Measurements from ENCODE around the gene OR7G2.
"Not testable (repeated sequence)": the region's sequence is repeated elsewhere in the genome, so short reads cannot be mapped to it uniquely, and the experiment has no call there.

Gene OR7G2

GRCh38 chr19:9073806-9074205 is 33.5 kb downstream of the OR7G2 start:
- DNase-seq (ENCODE audit: low read depth): no peak

- DNase-seq (ENCODE audit: low read depth): not testable (repeated sequence)
Observed at GRCh38 chr19:9071720-9072119, 35.6 kb downstream of the OR7G2 start.

DNA sequence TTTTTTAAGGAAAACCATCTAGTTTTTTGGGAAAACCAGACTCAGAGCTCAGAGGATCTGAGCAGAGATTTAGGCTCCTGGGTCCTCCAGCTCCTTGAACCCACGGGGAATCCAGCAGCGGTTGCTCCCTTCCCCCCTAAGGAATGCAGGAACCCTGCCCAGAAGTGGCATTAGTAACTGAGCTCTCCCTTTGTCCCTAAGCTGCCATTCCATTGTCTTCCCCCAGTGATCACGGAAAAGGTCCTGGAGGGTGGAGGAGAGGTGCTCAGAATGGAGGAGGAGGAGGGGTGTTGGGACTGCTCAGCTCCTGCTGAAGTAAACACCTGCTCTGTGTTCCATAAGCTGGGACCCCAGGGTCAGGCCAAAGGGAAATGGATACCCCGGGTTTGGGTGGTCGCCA is 37.2 kb downstream of the OR7G2 start:
- no peak for DNase-seq (ENCODE audit: low read depth)

GRCh38 chr19:9065457-9066014 is 41.7 kb downstream of the OR7G2 start:
- DNase-seq (ENCODE audit: low read depth): no peak

DNA sequence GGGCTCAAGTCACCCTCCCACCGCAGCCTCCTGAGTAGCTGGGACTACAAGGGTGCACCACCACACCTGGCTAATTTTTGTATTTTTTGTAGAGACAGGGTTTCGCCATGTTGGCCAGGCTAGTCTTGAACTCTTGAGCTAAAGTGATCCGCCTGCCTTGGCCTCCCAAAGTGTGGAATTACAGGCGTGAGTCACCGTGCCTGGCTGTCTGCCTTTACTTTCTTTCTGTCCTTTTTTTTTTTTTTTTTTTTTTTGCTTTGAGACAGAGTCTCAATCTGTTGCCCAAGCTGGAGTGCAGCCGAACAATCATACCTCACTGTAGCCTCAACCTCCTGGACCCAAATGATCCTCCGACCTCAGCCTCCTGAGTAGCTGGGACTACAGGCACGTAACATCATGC is 45.4 kb downstream of the OR7G2 start:
- no peak for DNase-seq (ENCODE audit: low read depth)

- no peak for DNase-seq (ENCODE audit: low read depth)
Observed at GRCh38 chr19:9060564-9061340, 46.5 kb downstream of the OR7G2 start.

DNA sequence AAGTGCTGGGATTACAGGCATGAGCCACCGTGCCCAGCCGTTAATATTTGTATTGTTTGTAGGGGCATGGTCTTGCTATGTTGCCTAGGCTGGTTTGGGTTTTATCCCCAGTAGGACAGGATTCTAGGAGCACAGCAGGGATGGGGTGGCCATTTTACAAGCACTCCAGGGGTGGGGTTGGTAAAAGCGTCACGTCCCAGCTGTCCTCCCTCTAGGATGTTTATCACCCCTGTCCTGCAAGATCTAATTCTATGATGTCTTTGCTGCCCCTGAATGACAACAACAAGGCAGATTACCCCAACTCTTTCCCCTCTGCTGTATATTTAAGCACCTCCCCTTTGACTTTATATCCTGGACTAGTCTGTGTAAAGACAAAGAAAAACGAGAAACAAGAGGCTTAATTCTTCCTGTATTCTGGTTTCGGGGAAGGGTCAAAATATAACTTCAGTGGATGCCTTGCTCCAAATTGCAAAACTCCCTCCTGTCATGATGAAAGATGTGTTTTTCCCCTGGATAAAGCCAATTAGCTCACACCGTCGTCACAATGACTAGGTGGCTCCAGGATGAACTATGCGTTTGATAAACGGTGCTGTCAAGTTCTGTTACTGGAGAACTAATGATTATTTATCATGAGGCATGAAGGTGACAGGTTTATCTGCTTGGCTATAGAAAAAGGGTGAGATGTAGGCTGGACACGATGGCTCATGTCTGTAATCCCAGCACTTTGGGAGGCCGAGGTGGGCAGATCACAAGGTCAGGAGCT is 48.2 kb downstream of the OR7G2 start:
- DNase-seq (ENCODE audit: low read depth): no peak

GRCh38 chr19:9057505-9058258 is 49.6 kb downstream of the OR7G2 start:
- no peak for DNase-seq (ENCODE audit: low read depth)

GRCh38 chr19:9056131-9056530 is 51.1 kb downstream of the OR7G2 start:
- DNase-seq (ENCODE audit: low read depth): not testable (repeated sequence)

GRCh38 chr19:9054765-9055164 is 52.5 kb downstream of the OR7G2 start:
- DNase-seq (ENCODE audit: low read depth): no peak

GRCh38 chr19:9054207-9054606 is 53.1 kb downstream of the OR7G2 start:
- DNase-seq (ENCODE audit: low read depth): no peak

- not testable (repeated sequence) for DNase-seq (ENCODE audit: low read depth)
Observed at GRCh38 chr19:9053674-9054073, 53.6 kb downstream of the OR7G2 start.

- DNase-seq (ENCODE audit: low read depth): no peak
Observed at GRCh38 chr19:9052894-9053293, 54.4 kb downstream of the OR7G2 start.
